Astrocyte of the hippocampus (primary cell): ENCODE data around the gene ELF4.
A peak's percentile ranks its signal among the peaks of the same experiment; 100 is the strongest.

ENCODE experiments used
- DNase-seq: peaks from one replicate; pipeline ENCODE4 v3.0.0; 2011; ENCODE audit warnings: low read depth, low spot score

Gene ELF4

GRCh38 chrX:130110379-130111219 is at the start of gene ELF4:
TSS of gene ELF4 (minus strand) at chrX:130110497. CDS start at chrX:130081330, 29,167 bp downstream.
- DNase-seq: peak; percentile 69

GRCh38 chrX:130159776-130160175 is 49.5 kb upstream of the ELF4 start:
- DNase-seq: no peak

DNA sequence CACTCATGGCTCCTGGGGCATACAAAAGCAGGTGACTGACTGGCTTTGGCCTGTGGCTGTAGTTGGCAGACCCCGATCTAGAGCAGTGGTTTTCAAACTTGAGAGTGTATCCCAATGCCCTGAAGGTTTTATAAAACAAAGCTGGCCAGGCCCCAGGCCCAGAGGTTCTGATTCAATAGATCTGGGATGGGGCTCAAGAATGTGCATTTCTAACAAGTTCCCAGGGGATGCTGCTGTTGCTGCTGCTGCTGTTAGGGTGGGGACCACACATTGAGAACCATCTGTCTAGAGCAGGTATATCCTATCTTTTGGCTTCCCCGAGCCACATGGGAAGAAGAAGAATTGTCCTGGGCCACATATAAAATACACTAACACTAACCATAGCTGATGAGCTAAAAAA is 48.0 kb upstream of the ELF4 start:
- peak; percentile 10 for DNase-seq

- DNase-seq: peak; percentile 40
These were observed 45.3 kb upstream of the ELF4 start for GRCh38 chrX:130155564-130155963.

DNA sequence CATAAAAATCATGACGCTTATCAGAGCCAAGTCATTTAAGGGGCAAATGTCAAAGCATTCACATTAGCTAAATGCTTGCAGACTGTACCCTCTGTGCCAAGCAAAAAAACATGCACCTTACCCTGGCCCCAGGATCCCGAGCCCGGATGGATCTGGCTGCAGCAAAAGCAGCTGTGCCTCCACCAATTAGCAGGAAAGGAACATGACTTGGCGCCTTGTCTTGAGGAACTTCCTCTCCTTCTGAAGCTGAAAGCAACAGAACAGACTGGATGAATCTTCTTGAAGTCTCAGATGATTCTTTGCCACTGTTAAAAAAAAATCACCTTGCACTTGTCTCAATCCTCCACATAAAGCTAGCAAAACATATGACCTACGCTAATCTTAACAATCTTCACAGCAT is 37.3 kb upstream of the ELF4 start:
- no peak for DNase-seq

DNA sequence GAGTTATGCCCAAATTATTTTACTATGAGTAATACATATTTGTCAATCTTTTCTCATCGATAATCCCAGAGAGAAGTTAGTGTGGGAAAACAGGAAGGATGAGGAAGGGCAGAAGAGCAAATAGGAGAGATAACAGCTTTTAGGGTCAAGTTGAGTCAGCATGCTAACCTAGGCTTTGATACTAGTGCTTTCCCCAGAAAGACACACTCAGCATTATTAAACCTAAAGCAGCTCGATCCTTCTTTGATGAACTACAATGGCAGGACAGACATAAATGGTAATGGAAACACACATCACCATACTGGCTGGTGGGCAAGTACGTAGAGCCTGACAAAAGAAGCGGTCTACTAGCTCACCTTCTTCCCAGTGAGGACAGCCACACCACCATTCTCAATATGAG is 34.8 kb upstream of the ELF4 start:
- DNase-seq: no peak

- DNase-seq: no peak
These were observed 34.2 kb upstream of the ELF4 start for GRCh38 chrX:130144509-130144908.

GRCh38 chrX:130139474-130140201 is 29.3 kb upstream of the ELF4 start:
- no peak for DNase-seq

- no peak for DNase-seq
These were observed 26.7 kb upstream of the ELF4 start for GRCh38 chrX:130136961-130137360.

DNA sequence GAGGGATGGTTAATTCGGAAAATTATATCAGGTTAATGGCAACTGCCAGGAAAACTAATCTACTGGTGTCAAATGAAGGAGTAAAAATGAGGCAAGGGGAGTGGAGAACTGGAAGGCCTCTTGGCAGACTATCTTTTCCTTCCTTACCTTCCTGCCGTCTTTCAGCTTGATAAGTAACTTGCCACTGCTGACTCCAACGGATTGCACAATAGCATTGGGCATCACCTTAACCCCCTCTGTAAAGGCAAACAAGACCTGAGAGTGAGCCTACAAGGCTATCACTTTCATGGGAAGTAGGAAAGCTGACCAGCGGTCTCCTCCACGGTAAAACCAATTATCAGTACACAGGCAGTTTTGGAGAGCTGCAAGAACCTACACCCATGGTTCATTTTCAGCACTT is 26.2 kb upstream of the ELF4 start:
- no peak for DNase-seq

DNA sequence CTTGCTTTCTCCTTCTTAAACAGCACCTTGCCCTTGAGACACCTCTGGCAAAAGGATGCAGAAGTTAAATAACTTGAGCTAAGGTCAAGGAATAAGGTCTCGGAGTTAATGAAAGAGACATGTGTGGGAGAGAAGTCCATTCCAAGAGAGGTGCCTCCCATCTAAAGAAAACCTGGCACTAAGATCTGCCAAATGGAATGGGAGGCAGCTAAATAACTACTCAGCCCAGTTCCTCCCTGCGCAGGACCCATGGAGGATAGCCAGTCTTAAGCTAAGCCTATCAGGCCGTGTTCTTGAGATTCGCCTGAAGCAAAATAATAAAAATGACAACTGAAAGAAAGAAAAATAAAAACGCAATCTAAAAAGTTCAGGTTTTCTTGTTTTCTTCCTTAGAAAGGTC is 20.7 kb upstream of the ELF4 start:
- no peak for DNase-seq

DNA sequence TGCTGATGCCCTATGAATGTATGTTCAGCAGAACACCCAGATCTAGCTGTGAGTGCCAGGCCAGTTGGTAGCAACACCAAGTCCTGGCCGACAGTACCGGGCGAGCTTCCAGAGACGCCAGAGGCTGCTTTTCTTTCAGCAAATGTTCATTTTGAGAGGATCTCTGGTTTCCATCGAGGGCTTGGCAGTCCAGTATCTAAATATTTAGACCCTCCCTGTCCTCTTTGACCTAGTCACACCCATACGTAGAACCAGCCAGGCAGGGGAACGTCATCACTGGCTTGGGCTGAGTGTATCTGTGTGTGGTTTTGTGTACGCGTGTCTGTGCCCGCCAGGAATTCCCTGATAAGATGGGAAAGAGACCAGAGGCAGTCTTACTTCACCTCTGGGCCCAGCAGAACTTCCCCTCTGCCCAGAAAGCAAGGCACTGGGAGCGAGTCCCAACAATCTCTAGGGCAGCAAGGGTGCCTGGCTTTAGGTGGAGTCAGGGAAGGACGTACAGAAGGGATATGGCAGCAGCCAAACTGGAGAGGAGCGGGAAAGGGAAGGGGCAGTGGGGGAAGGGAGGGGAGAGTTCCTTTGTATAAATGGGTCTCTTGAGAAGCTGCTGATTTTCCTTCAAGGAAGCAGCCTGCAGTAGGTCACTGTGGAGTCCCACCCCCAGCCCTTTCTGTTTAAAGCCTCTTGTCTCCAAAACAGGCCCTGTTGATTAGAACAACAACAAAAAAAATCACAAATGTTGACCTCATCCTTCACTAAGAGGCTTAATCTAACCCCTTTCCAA is 15.0 kb upstream of the ELF4 start:
- no peak for DNase-seq

DNA sequence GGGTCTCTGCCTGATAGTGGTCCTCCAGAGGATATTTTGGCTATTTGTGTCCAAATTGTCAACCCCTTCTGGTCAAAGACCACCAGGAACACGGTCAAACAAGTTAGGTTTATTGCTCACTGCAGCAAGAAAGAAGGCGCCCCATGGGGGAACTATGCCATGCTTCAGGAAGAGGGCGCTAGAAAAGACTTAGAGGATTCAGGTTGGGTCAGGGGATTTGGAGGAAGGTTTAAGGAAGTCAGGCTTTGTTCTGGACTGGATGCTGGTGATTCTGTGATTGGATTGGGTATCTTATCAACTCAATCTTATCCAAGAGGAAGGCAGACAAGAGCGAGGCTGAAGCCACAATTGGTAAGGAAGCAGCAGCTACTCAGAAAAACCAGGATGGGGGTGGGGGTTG is 14.3 kb upstream of the ELF4 start:
- no peak for DNase-seq

- no peak for DNase-seq
These were observed 11.2 kb upstream of the ELF4 start for GRCh38 chrX:130121505-130121800.

GRCh38 chrX:130120746-130121504 is 10.6 kb upstream of the ELF4 start:
- DNase-seq: peak; percentile 80

- DNase-seq: no peak
These were observed 10.0 kb upstream of the ELF4 start for GRCh38 chrX:130120321-130120731.

- DNase-seq: no peak
These were observed 9.1 kb upstream of the ELF4 start for GRCh38 chrX:130119312-130119898.

DNA sequence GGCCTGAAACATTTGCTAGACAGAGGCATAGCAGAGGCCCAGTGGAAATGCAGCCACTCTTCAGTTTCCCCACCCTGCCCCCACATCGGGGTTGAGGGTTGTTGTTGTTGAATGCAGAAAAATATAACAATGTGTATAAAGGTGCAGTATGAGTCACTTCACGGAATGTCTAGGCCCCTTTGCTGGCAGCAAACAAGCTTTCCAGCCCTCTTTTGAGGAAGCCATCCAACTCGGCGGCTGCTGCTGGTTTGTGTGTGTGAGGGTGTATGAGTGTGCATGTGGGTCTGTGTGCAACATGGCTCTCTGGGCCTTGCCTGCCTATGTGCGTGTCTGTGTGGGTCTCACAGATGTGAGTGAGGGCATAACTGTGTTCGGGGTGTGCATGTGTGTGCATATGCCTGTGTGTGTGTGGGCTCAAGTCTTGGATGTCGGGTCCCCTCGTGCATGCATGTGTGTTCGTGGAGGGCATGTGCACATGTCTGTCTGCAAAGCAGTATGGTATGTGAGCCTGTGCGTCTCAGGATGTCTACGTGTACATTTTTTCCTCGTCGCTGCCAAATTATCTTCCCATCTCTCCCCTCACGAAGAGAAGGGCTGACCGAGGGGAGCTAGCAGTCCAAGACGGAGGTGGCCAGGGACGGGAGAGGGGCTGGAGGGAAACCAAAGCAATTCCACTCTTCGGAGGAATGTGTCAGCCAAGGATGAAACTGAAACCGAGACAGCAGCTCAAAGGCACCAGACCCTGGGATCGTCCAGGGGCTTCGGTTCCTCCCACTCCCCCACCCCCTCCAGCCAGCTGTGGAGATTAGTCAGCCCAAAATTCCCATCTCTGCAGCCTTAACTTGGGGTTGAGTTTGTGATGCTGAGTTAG is 8.4 kb upstream of the ELF4 start:
- peak; percentile 89 for DNase-seq

- no peak for DNase-seq
These were observed 6.9 kb upstream of the ELF4 start for GRCh38 chrX:130117166-130117565.
